ENCODE measurements around the gene PSMD13. TPM values are rescaled to one million over a fixed set of nuclear protein-coding genes. Genes with fewer than 3 reads are reported as not detected.

The PSMD13 gene
- total RNA-seq, 2 experiments from 2014 or later = 246 to 250 TPM

GRCh38 chr11:257766-258493 is 21.2 kb downstream of the PSMD13 start:
- CTCF ChIA-PET = interaction anchor here (0.6 kb wide), 1 partner anchor 102 kb away, joined by 3 read pairs; no protein-coding TSS in a partner anchor
- POLR2A ChIA-PET = no interaction called here

GRCh38 chr11:259413-259812 is 22.6 kb downstream of the PSMD13 start:
- POLR2A ChIA-PET = no interaction called here
- CTCF ChIA-PET = interaction anchor here (1.1 to 1.6 kb wide), 3 partner anchors 11 to 103 kb away, joined by 3 to 6 read pairs (median 3); no protein-coding TSS in a partner anchor

DNA sequence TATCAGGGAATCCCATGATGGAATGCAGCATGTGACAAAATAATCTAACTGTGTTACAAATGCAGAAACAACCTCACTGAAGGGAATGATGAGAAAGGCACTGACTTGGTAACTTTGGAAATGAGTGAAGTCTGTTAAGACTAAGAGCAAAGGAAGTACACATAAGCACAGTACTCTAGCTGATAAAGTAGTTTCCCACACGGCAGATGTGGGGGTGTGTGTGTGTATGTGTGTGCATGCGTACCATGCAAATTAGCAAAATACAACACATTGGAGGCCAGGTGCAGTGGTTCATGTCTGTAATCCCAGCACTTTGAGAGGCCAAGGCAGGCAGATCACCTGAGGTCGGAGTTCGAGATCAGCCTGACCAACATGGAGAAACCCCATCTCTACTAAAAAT is 24.8 kb downstream of the PSMD13 start:
- ChIA-PET POLR2A (no interaction called here), CTCF (no interaction called here)

DNA sequence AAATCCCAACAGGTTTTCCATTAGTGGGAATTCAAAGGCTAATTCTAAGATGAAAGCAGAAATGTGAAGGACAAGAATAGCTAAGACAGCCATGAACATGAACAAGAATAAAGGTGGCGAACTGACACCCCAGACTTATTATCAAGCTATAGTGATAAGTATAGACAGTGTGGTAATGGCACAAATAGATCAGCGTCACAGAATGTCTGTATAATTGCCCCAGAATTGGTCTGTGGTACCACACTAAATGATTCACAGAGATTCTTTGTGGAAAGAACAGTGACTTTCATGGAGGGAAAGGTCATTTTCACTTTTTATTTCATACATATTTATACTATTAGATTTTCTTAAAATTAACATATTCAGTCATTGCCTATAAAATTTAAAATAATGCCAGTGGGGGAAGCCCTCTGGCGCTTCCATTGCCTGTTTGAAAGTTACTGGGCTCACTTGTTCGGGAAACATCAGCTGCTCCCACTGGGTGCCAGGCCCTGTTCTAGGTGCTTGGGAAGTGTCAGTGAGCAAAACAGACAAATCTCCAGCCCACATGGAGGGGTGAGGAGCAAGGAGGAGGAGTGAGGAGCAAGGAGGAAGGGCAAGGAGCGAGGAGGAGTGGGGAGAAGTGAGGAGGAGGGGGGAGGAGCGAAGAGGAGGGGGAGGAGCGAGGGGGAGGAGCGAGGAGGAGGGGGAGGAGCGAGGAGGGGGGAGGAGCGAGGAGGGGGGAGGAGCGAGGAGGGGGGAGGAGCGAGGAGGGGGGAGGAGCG is 30.1 kb downstream of the PSMD13 start:
- ChIA-PET POLR2A (interaction anchor here (1.0 to 1.5 kb wide), 4 partner anchors 24 to 182 kb away, joined by 3 to 6 read pairs (median 5); no protein-coding TSS in a partner anchor), CTCF (interaction anchor here (0.6 to 2.4 kb wide), 6 partner anchors 13 to 141 kb away, joined by 3 to 7 read pairs (median 4); partner anchors contain the start of genes BET1L and RIC8A)

GRCh38 chr11:267491-267994 is 30.8 kb downstream of the PSMD13 start:
- ChIA-PET CTCF (interaction anchor here (1.0 to 2.4 kb wide), 6 partner anchors 12 to 61 kb away, joined by 3 to 7 read pairs (median 4); partner anchors contain the start of genes BET1L and RIC8A), POLR2A (interaction anchor here (0.7 to 1.5 kb wide), 7 partner anchors 21 to 181 kb away, joined by 3 to 6 read pairs (median 3); partner anchors contain the start of gene PGGHG)

GRCh38 chr11:268716-269145 is 32.0 kb downstream of the PSMD13 start:
- POLR2A ChIA-PET = interaction anchor here (0.8 to 1.4 kb wide), 6 partner anchors 36 to 457 kb away, joined by 3 to 6 read pairs (median 4); partner anchors contain the start of genes BET1L and RIC8A

GRCh38 chr11:269146-269890 is 32.5 kb downstream of the PSMD13 start:
- ChIA-PET POLR2A (interaction anchor here (0.8 to 1.0 kb wide), 4 partner anchors 62 to 456 kb away, joined by 3 to 6 read pairs (median 4); partner anchors contain the start of genes BET1L and RIC8A), CTCF (interaction anchor here (1.2 to 2.4 kb wide), 2 partner anchors 61 to 86 kb away, joined by 4 to 7 read pairs; partner anchors contain the start of genes BET1L and RIC8A)

More at GRCh38 chr11:268716-269145, 32.0 kb downstream of the PSMD13 start:
- CTCF ChIA-PET = interaction anchor here (0.6 to 2.4 kb wide), 5 partner anchors 24 to 87 kb away, joined by 3 to 7 read pairs (median 4); partner anchors contain the start of genes BET1L and RIC8A

- CTCF ChIA-PET = interaction anchor here (0.7 to 2.7 kb wide), 2 partner anchors 11 to 20 kb away, joined by 3 to 15 read pairs; no protein-coding TSS in a partner anchor
- POLR2A ChIA-PET = no interaction called here
These were observed 33.9 kb downstream of the PSMD13 start for GRCh38 chr11:270451-271318.

DNA sequence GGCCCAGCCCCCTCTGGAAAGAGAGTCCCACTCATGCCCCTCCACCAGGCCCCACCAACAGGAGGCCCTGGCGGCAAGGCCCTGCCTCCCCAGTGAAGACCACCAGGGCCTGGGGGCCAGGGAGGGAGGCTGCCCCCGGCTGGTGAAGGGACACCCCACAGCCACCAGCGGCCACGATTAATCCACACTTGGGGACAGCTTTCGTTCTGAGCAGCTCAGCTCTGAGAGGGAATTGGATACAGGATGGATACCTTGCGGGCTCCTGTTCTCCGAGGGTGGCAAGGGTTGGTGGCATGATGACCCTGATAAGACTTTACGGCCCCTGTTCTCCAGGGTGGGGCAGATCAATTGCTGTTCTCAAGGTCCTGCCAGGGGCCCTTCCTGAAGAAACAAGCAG is 34.5 kb downstream of the PSMD13 start:
- ChIA-PET POLR2A (no interaction called here), CTCF (interaction anchor here (0.9 to 2.7 kb wide), 2 partner anchors 11 to 30 kb away, joined by 4 to 15 read pairs; no protein-coding TSS in a partner anchor)

DNA sequence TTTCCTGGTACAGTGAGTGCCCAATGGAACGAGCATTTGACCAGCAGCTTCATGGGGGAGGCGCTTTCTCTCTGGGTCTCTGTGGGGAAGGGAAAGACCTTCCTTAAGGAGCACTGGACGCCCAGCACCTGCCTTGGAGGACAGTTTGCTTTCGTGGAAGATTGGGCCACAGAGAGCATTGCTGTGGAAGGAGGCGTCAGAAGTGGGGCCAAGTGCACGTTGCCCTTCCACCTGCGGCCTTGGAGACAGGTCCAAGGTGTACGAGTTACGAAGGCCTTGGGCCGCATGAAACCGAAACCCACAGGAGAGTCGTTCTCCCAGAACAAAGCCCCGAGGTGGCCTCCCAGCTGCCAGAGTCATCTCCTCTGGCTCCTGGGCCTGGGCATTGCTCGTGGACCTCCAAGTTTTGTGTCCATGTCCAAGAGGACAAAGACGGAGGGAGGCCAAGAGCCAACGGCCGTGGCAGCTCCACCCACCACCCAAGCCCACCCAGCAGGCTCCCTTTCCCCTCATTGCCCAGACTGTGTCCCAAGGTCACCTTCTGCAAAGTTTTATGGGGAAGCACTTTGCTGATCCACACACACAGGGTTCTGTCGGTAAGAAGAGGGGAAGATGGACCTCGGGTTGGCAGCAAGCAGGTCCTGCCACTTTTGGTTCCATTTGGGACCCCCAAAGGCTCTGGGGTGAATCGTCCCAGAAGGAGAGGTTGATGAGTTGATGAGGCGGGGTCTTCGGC is 35.6 kb downstream of the PSMD13 start:
- ChIA-PET POLR2A (interaction anchor here (0.5 kb wide), 1 partner anchor 40 kb away, joined by 4 read pairs; no protein-coding TSS in a partner anchor), CTCF (interaction anchor here (0.9 to 2.7 kb wide), 2 partner anchors 10 to 29 kb away, joined by 4 to 15 read pairs; no protein-coding TSS in a partner anchor)

DNA sequence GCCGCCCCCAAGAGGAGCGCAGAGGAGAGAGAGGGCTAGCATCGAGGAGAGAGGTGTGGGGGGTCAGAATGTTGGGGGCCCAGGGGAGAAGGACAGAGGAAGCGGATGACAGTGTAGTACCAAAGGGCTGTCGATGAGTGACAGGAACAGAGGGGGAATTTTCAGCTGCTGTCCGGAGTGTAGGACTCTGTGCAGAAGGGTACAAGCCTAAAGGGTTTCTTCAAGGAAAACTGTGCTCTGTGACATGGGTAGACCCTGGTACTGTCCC is 36.1 kb downstream of the PSMD13 start:
- POLR2A ChIA-PET = no interaction called here
- CTCF ChIA-PET = interaction anchor here (0.6 to 2.7 kb wide), 2 partner anchors 9 to 91 kb away, joined by 3 to 15 read pairs; no protein-coding TSS in a partner anchor

GRCh38 chr11:276219-276618 is 39.4 kb downstream of the PSMD13 start:
- CTCF ChIA-PET = interaction anchor here (0.6 to 0.8 kb wide), 2 partner anchors 10 to 36 kb away, joined by 3 read pairs; no protein-coding TSS in a partner anchor
- POLR2A ChIA-PET = no interaction called here

GRCh38 chr11:278001-278951 is 41.5 kb downstream of the PSMD13 start, which contains the start of gene NLRP6:
NLRP6 (plus strand) TSS chr11:278407; CDS start chr11:278570, 163 bp downstream.
- ChIA-PET CTCF (interaction anchor here (0.6 to 1.5 kb wide), 8 partner anchors 9 to 34 kb away, joined by 3 to 7 read pairs (median 4); no protein-coding TSS in a partner anchor), POLR2A (interaction anchor here (1.3 kb wide), 1 partner anchor 9 kb away, joined by 3 read pairs; no protein-coding TSS in a partner anchor)

GRCh38 chr11:279040-279965 is 42.5 kb downstream of the PSMD13 start:
- CTCF ChIA-PET = interaction anchor here (0.7 to 4.8 kb wide), 10 partner anchors 7 to 33 kb away, joined by 3 to 15 read pairs (median 4); no protein-coding TSS in a partner anchor
- POLR2A ChIA-PET = interaction anchor here (1.3 kb wide), 1 partner anchor 8 kb away, joined by 3 read pairs; no protein-coding TSS in a partner anchor
